Medulla oblongata (tissue), 1 donor: ENCODE measurements around the gene ABHD17A.
A peak's percentile ranks its signal among the peaks of the same experiment; 100 is the strongest.

ENCODE experiments used
- DNase-seq: peaks from one replicate; pipeline ENCODE4 v3.0.0-alpha.2; 2015; ENCODE audit errors: extremely low spot score

ABHD17A gene

GRCh38 chr19:1864480-1865171, 20.7 kb downstream of the ABHD17A start:
- peak; percentile 70 for DNase-seq

- DNase-seq: peak; percentile 94
Measured at GRCh38 chr19:1863638-1864479, 21.4 kb downstream of the ABHD17A start.

- no peak for DNase-seq
Measured at GRCh38 chr19:1863328-1863637, 22.0 kb downstream of the ABHD17A start, which contains the start of gene KLF16. Gene KLF16 (minus strand): TSS chr19:1863579. CDS start chr19:1863497, 82 bp downstream.

GRCh38 chr19:1862424-1863327, 22.6 kb downstream of the ABHD17A start:
- DNase-seq: no peak

GRCh38 chr19:1862068-1862423, 23.2 kb downstream of the ABHD17A start:
- DNase-seq: no peak

- no peak for DNase-seq
Measured at GRCh38 chr19:1861599-1862031, 23.7 kb downstream of the ABHD17A start.

GRCh38 chr19:1860821-1861598, 24.3 kb downstream of the ABHD17A start:
- DNase-seq: no peak

GRCh38 chr19:1860042-1860775, 25.1 kb downstream of the ABHD17A start:
- peak; percentile 60 for DNase-seq

- no peak for DNase-seq
Measured at GRCh38 chr19:1859331-1859781, 25.9 kb downstream of the ABHD17A start.

GRCh38 chr19:1858412-1859081, 26.7 kb downstream of the ABHD17A start:
- no peak for DNase-seq

- DNase-seq: no peak
Measured at GRCh38 chr19:1857648-1858326, 27.5 kb downstream of the ABHD17A start.

- peak; percentile 68 for DNase-seq
Measured at GRCh38 chr19:1856698-1857603, 28.3 kb downstream of the ABHD17A start.

- no peak for DNase-seq
Measured at GRCh38 chr19:1856345-1856697, 29.0 kb downstream of the ABHD17A start.

GRCh38 chr19:1855828-1856255, 29.5 kb downstream of the ABHD17A start:
- DNase-seq: no peak

GRCh38 chr19:1855040-1855827, 30.1 kb downstream of the ABHD17A start:
- DNase-seq: peak; percentile 79

GRCh38 chr19:1854542-1855039, 30.7 kb downstream of the ABHD17A start:
- DNase-seq: no peak

- DNase-seq: no peak
Measured at GRCh38 chr19:1854039-1854541, 31.2 kb downstream of the ABHD17A start.
